A549 (cell line): ENCODE measurements around the gene ZNF280C. TPM values are rescaled to one million over a fixed set of nuclear protein-coding genes. Genes with fewer than 3 reads are reported as not detected.
A peak's percentile ranks its signal among the peaks of the same experiment; 100 is the strongest.

Source experiments
- ATAC-seq, 2 experiments: fragments of 200-7000 bp in 1 of 2; fragments of >200 bp in 1 of 2; cut with Nextera tagmentation in 1 of 2; cut with Tn5 transposase in 1 of 2; 3 replicates each; pipeline versions ENCODE4 v1.8.0 to v1.9.1; 2018 to 2020; ENCODE audit warnings: mild to moderate bottlenecking in 1 of 2, moderate library complexity in 1 of 2
- CTCF ChIA-PET: fragments of 300-600 bp; sonication (Branson Sonifier 250); formaldehyde crosslinking; extraction: SDS; loops from one replicate; lab custom pipeline; 2021; ENCODE audit warnings: antibody characterized with exemption, inconsistent platforms; lab: Yijun Ruan, JAX
- POLR2A ChIA-PET: fragments of 350-600 bp; formaldehyde crosslinking; extraction: SDS; loops from one replicate; lab custom pipeline; 2021; ENCODE audit warnings: antibody characterized with exemption, inconsistent platforms; lab: Yijun Ruan, JAX
- DNase-seq, 2 experiments: peaks; one replicate each; pipeline versions ENCODE4 v3.0.0 to v3.0.0-alpha.2; 2011 to 2016; ENCODE audit warnings: low read depth in 1 of 2, low spot score in 1 of 2
- FAIRE-seq: peaks from 2 replicates; lab custom pipeline; 2011; peaks lifted over from hg19 to GRCh38; lab: Jason Lieb, UNC
- H3K27ac ChIP-seq, 2 experiments: fragments of >200 bp; sonication (Bioruptor Twin); formaldehyde crosslinking; 3 replicates each; pipeline ENCODE4 v1.5.1; 2016 to 2017
- H3K4me1 ChIP-seq: fragments of >200 bp; sonication (Bioruptor Twin); formaldehyde crosslinking; 3 replicates; pipeline ENCODE4 v1.6.1; 2016
- H3K4me2 ChIP-seq: fragments of >200 bp; sonication (Bioruptor Twin); formaldehyde crosslinking; 3 replicates; pipeline ENCODE4 v1.6.1; 2016
- H3K4me3 ChIP-seq: fragments of >200 bp; sonication (Bioruptor Twin); formaldehyde crosslinking; 3 replicates; pipeline ENCODE4 v1.5.1; 2016
- H3K9me3 ChIP-seq: fragments of >200 bp; sonication (Bioruptor Twin); formaldehyde crosslinking; 3 replicates; pipeline ENCODE4 v1.6.1; 2016
- CBX2 ChIP-seq: fragments of 200-600 bp; sonication (generic); IDR thresholded peaks from 2 replicates; pipeline ENCODE4 v1.6.1; 2016; ENCODE audit warnings: low read depth, mild to moderate bottlenecking, borderline replicate concordance
- CBX8 ChIP-seq: fragments of 200-600 bp; sonication (generic); IDR thresholded peaks from 2 replicates; pipeline ENCODE4 v1.6.1; 2016
- CHD2 ChIP-seq: fragments of 150-350 bp; IDR thresholded peaks from 2 replicates; pipeline ENCODE4 v1.6.1; 2014; ENCODE audit warnings: low read length; ENCODE audit not compliant: partially characterized antibody
- EHF ChIP-seq: fragments of 250-450 bp; sonication (Bioruptor Pico); IDR thresholded peaks from 2 replicates; pipeline ENCODE4 v1.5.0; 2020; ENCODE audit warnings: mild to moderate bottlenecking
- FOXS1 ChIP-seq: fragments of 250-450 bp; sonication (Bioruptor Pico); IDR thresholded peaks from 2 replicates; pipeline ENCODE4 v1.5.0; 2020; ENCODE audit warnings: mild to moderate bottlenecking, moderate library complexity
- HEYL ChIP-seq: fragments of 250-450 bp; sonication (Bioruptor Pico); IDR thresholded peaks from 2 replicates; pipeline ENCODE4 v1.8.0; 2021; ENCODE audit warnings: mild to moderate bottlenecking, moderate library complexity
- HOXB5 ChIP-seq: fragments of 250-450 bp; sonication (Bioruptor Pico); IDR thresholded peaks from 2 replicates; pipeline ENCODE4 v1.5.0; 2020; ENCODE audit warnings: mild to moderate bottlenecking, moderate library complexity
- JUN ChIP-seq, 2 experiments: fragments of >200 bp; sonication (Bioruptor Twin); formaldehyde crosslinking; IDR thresholded peaks; 2 replicates in 1 of 2; 3 replicates in 1 of 2; pipeline ENCODE4 v1.6.1; 2016 to 2017
- JUNB ChIP-seq: fragments of >200 bp; sonication (Bioruptor Twin); formaldehyde crosslinking; IDR thresholded peaks from 2 replicates; pipeline ENCODE4 v1.6.1; 2016
- MAZ ChIP-seq: fragments of 150-350 bp; IDR thresholded peaks from 2 replicates; pipeline ENCODE4 v1.6.1; 2014; ENCODE audit warnings: antibody characterized with exemption, low read depth, low read length, borderline replicate concordance
- MYC ChIP-seq: IDR thresholded peaks from 2 replicates; pipeline ENCODE4 v1.6.1; 2012; ENCODE audit warnings: mild to moderate bottlenecking, inconsistent platforms, low read length, improper control_type of control experiment, borderline replicate concordance
- NFE2L2 ChIP-seq: fragments of 150-350 bp; conservative IDR thresholded peaks from 2 replicates; pipeline ENCODE4 v1.6.1; 2014; ENCODE audit warnings: low read length
- NPAS2 ChIP-seq: fragments of 250-450 bp; sonication (Bioruptor Pico); IDR thresholded peaks from 2 replicates; pipeline ENCODE4 v1.8.0; 2022; ENCODE audit warnings: mild to moderate bottlenecking, moderate library complexity, borderline replicate concordance
- PHF8 ChIP-seq: fragments of 200-600 bp; sonication (generic); IDR thresholded peaks from 2 replicates; pipeline ENCODE4 v1.6.1; 2016; ENCODE audit warnings: low read depth, mild to moderate bottlenecking, antibody characterized with exemption, moderate library complexity, borderline replicate concordance
- POLR2A ChIP-seq: IDR thresholded peaks from 2 replicates; pipeline ENCODE4 v1.6.1; 2012; ENCODE audit warnings: mild to moderate bottlenecking, low read length
- POLR2AphosphoS2 ChIP-seq: conservative IDR thresholded peaks from 2 replicates; pipeline ENCODE4 v1.6.1; 2012; ENCODE audit warnings: low read length, improper control_type of control experiment, inconsistent platforms
- RFX5 ChIP-seq: fragments of 450-650 bp; IDR thresholded peaks from 2 replicates; pipeline ENCODE4 v1.7.1; 2014; ENCODE audit warnings: antibody characterized with exemption, mild to moderate bottlenecking, moderate library complexity
- SMC3 ChIP-seq: fragments of >200 bp; sonication (Bioruptor Twin); formaldehyde crosslinking; IDR thresholded peaks from 3 replicates; pipeline ENCODE4 v1.6.1; 2018; ENCODE audit warnings: inconsistent platforms
- ZC3H11A ChIP-seq: fragments of 450-650 bp; IDR thresholded peaks from 2 replicates; pipeline ENCODE4 v1.6.1; 2014; ENCODE audit warnings: antibody characterized with exemption, mild to moderate bottlenecking
- WGBS: methylation state at CpG from one replicate; pipeline ENCODE4 v1.1.6; 2017; ENCODE audit errors: missing lambda C conversion rate; 5-methylcytosine and 5-hydroxymethylcytosine counted together
- polyA plus RNA-seq, 4 experiments: library from polyadenylated mRNA; depleted of rRNA in 3 of 4; stranded (reverse); fragments of >200 nt; fragmentation: RNase III in 1 of 4; extraction: RNeasy Plus Mini Kit Qiagen cat#74134 plus additional on column Dnase treatment in 1 of 4; gene quantifications; 2 replicates in 3 of 4; 3 replicates in 1 of 4; pipeline ENCODE4 v1.2.3, GENCODE V29; 2011 to 2017
- TF ChIP-seq, protein P1 (sequence below): fragments of 450-650 bp; IDR thresholded peaks from 2 replicates; pipeline ENCODE4 v1.6.1; 2014; ENCODE audit warnings: antibody characterized with exemption
- TF ChIP-seq, protein P2 (sequence below): fragments of >200 bp; sonication (Bioruptor Twin); formaldehyde crosslinking; IDR thresholded peaks from 2 replicates; pipeline ENCODE4 v1.6.1; 2016
- TF ChIP-seq, protein P3 (sequence below): IDR thresholded peaks from 2 replicates; pipeline ENCODE4 v1.6.1; 2012
- TF ChIP-seq, protein P4 (sequence below): fragments of 250-450 bp; sonication (Bioruptor Pico); IDR thresholded peaks from 2 replicates; pipeline ENCODE4 v1.5.0; 2021; ENCODE audit warnings: mild to moderate bottlenecking, moderate library complexity, borderline replicate concordance
- TF ChIP-seq, protein P5 (sequence below): IDR thresholded peaks from 2 replicates; pipeline ENCODE4 v1.6.1; 2012; ENCODE audit warnings: low read depth, borderline replicate concordance
- TF ChIP-seq, protein P6 (sequence below): fragments of >200 bp; sonication (Bioruptor Twin); formaldehyde crosslinking; IDR thresholded peaks from 3 replicates; pipeline ENCODE4 v1.6.1; 2016

ZNF280C gene
- polyA plus RNA-seq, 2 of the 4 experiments (the other 2 are of a cell fraction), result 3.9 to 18.8 TPM

DNA sequence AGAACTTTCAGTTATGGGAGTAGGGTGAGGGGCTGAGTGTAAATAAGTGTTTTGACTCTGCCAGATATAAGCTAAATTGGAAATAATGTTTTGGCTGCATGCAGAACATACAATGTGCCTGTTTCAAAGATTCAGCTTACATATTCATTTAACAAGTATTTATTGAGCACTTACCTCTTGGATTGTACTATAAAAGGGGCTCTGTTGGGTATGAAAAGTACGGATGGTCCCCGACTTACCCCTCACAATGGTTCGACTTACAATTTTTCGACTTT lies 102.3 kb downstream of the ZNF280C start (continued):
- TF ChIP-seq, protein P1, sequence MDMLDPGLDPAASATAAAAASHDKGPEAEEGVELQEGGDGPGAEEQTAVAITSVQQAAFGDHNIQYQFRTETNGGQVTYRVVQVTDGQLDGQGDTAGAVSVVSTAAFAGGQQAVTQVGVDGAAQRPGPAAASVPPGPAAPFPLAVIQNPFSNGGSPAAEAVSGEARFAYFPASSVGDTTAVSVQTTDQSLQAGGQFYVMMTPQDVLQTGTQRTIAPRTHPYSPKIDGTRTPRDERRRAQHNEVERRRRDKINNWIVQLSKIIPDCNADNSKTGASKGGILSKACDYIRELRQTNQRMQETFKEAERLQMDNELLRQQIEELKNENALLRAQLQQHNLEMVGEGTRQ, result no peak
- TF ChIP-seq ZC3H11A, result no peak
- TF ChIP-seq FOXS1 (CRISPR knock-in tag), result no peak
- TF ChIP-seq SMC3, result no peak
- TF ChIP-seq PHF8, result no peak
- no peak for TF ChIP-seq HOXB5 (CRISPR knock-in tag)
- no peak for TF ChIP-seq EHF (CRISPR knock-in tag)
- TF ChIP-seq NFE2L2, result no peak
- TF ChIP-seq, protein P2, sequence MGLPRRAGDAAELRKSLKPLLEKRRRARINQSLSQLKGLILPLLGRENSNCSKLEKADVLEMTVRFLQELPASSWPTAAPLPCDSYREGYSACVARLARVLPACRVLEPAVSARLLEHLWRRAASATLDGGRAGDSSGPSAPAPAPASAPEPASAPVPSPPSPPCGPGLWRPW, result no peak
- no peak for TF ChIP-seq HEYL (CRISPR knock-in tag)
- no peak for TF ChIP-seq MYC
- TF ChIP-seq JUNB, result no peak
- TF ChIP-seq, all 56 proteins: peak for 0

DNA sequence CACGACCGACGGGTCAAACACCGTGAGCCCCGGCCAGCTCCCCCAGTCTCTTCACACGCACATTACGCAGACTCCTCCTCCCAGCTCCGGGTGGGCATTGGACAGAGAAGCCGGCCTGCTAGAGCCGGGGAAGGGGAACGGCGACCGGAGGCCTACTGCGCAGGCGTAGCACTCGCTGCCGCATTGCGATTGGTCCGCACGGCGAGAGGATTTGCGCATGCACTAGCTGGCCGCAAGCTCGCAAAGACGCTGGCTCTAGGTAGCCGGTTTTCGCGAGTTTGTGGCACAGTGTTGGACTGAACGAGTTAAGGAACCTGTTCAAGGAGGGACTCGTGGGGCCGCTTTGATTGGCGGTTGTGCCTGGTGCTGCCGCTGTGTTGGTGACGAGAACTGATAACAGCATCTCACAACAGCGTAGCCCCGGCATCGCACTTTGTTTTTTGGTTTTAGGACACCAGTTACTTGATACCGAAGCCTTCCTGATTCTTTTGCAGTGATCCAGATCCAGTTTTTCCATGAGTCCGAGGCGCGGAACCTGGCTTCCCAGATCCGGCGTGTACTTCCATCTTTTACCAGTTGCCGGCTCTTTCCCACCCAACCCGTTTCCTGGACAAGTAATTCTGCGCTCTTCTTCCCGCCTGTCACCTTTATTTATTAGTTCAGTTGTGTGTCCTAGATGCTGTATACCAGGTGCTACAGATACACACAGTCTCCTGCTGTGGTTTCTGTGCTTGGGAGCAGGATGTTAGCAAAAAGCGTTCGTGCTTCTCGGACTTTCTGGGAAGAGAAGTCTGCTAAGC lies 102.8 kb downstream of the ZNF280C start, which contains the start of gene AIFM1:
Gene AIFM1 (minus strand): TSS at position 139 of the 800 bp plus-strand sequence. CDS start 185 bp downstream, outside the sequence.
- Histone ChIP-seq H3K4me1 (peaks cover 27% of the 10 kb centered on the region), H3K9me3 (no peaks in the 10 kb centered on the region), H3K4me3 (peak within 1 kb of the TSS; percentile 73), H3K4me2 (peak within 1 kb of the TSS; percentile 92), H3K27ac (peak within 1 kb of the TSS; percentile 90 to 96)
- POLR2A ChIA-PET, result interaction anchor here (0.7 to 1.4 kb wide), 8 partner anchors 8 to 234 kb away, joined by 3 to 9 read pairs (median 3); no protein-coding TSS in a partner anchor
- DNase-seq, result peak; percentile 83 to 98
- WGBS, result 2% methylated on average over 20 of the region's 50 CpGs
- FAIRE-seq, result no peak
- TF ChIP-seq CBX8 (no peak), MAZ (0 out of 2 replicates have a peak, but pooled peaks have one; percentile 37), POLR2AphosphoS2 (no peak), CHD2 (peak; percentile 31), JUN (IDR thresholded peaks at IDR 0.05) (peak in 1 of 2 experiments; percentile 65; a peak in 3 of 5 replicates), ZC3H11A (no peak), RFX5 (peak; percentile 80; the same call in 1 of the 2 replicates), POLR2A (peak; percentile 89), NPAS2 (CRISPR knock-in tag) (no peak), PHF8 (peak; percentile 51), CBX2 (no peak)
- TF ChIP-seq, protein P3, sequence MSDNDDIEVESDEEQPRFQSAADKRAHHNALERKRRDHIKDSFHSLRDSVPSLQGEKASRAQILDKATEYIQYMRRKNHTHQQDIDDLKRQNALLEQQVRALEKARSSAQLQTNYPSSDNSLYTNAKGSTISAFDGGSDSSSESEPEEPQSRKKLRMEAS, result peak; percentile 80
- TF ChIP-seq, protein P4, sequence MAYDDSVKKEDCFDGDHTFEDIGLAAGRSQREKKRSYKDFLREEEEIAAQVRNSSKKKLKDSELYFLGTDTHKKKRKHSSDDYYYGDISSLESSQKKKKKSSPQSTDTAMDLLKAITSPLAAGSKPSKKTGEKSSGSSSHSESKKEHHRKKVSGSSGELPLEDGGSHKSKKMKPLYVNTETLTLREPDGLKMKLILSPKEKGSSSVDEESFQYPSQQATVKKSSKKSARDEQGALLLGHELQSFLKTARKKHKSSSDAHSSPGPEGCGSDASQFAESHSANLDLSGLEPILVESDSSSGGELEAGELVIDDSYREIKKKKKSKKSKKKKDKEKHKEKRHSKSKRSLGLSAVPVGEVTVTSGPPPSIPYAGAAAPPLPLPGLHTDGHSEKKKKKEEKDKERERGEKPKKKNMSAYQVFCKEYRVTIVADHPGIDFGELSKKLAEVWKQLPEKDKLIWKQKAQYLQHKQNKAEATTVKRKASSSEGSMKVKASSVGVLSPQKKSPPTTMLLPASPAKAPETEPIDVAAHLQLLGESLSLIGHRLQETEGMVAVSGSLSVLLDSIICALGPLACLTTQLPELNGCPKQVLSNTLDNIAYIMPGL (CRISPR knock-in tag), result no peak
- TF ChIP-seq, protein P5, sequence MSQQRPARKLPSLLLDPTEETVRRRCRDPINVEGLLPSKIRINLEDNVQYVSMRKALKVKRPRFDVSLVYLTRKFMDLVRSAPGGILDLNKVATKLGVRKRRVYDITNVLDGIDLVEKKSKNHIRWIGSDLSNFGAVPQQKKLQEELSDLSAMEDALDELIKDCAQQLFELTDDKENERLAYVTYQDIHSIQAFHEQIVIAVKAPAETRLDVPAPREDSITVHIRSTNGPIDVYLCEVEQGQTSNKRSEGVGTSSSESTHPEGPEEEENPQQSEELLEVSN, result peak; percentile 81
- TF ChIP-seq, protein P6, sequence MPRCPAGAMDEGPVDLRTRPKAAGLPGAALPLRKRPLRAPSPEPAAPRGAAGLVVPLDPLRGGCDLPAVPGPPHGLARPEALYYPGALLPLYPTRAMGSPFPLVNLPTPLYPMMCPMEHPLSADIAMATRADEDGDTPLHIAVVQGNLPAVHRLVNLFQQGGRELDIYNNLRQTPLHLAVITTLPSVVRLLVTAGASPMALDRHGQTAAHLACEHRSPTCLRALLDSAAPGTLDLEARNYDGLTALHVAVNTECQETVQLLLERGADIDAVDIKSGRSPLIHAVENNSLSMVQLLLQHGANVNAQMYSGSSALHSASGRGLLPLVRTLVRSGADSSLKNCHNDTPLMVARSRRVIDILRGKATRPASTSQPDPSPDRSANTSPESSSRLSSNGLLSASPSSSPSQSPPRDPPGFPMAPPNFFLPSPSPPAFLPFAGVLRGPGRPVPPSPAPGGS, result peak; percentile 73; the same call in 1 of the 3 replicates
- peak; percentile 96 to 97 for ATAC-seq
- CTCF ChIA-PET, result interaction anchor here (0.6 to 1.0 kb wide), 2 partner anchors 47 to 86 kb away, joined by 3 read pairs; no protein-coding TSS in a partner anchor
